ENCODE measurements around the gene ZNF710. TPM values are rescaled to one million over a fixed set of nuclear protein-coding genes. Genes with fewer than 3 reads are reported as not detected.

Gene ZNF710
- total and polyA plus RNA-seq, 2 of the 13 experiments (the other 11 are each of a cell fraction or from before 2014, with no cell fraction given), result 4.7 to 20.6 TPM

DNA sequence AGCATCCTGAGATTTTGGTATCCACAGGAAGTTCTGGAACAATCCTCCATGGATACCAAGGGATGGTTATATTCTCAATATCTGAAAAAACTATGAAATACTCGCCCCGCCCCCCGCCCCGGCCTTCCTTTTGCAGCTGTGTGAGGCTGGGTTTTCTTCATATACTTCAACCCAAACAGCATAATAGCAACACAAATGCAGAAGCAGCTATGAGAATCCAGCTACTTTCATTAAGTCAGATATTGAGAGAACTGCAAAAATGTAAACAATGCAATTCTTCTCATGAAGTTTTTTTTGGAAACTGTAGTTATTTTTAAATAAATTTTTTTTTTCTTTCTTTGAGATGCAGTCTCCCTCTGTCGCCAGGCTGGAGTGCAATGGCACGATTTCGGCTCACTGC, 112.0 kb downstream of the ZNF710 start (continued):
- TF ChIP-seq, protein P1, sequence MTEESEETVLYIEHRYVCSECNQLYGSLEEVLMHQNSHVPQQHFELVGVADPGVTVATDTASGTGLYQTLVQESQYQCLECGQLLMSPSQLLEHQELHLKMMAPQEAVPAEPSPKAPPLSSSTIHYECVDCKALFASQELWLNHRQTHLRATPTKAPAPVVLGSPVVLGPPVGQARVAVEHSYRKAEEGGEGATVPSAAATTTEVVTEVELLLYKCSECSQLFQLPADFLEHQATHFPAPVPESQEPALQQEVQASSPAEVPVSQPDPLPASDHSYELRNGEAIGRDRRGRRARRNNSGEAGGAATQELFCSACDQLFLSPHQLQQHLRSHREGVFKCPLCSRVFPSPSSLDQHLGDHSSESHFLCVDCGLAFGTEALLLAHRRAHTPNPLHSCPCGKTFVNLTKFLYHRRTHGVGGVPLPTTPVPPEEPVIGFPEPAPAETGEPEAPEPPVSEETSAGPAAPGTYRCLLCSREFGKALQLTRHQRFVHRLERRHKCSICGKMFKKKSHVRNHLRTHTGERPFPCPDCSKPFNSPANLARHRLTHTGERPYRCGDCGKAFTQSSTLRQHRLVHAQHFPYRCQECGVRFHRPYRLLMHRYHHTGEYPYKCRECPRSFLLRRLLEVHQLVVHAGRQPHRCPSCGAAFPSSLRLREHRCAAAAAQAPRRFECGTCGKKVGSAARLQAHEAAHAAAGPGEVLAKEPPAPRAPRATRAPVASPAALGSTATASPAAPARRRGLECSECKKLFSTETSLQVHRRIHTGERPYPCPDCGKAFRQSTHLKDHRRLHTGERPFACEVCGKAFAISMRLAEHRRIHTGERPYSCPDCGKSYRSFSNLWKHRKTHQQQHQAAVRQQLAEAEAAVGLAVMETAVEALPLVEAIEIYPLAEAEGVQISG (CRISPR knock-in tag; IDR thresholded peaks at IDR 0.05), result no peak
- TF ChIP-seq FIP1L1 (IDR thresholded peaks at IDR 0.05; ENCODE audit: borderline replicate concordance, insufficient read depth, low read depth, low read length) (no peak), CHD2 (IDR thresholded peaks at IDR 0.05; ENCODE audit: low read depth, low read length) (no peak), MAZ (IDR thresholded peaks at IDR 0.05; ENCODE audit: borderline replicate concordance, low read depth, low read length) (no peak), MAZ (CRISPR knock-in tag; IDR thresholded peaks at IDR 0.05; ENCODE audit: low read depth) (no peak), ZNF549 (CRISPR knock-in tag; IDR thresholded peaks at IDR 0.05) (no peak), ERF (CRISPR knock-in tag; IDR thresholded peaks at IDR 0.05) (no peak), SIN3B (IDR thresholded peaks at IDR 0.05; ENCODE audit: low read length) (no peak)
- TF ChIP-seq, protein P2, sequence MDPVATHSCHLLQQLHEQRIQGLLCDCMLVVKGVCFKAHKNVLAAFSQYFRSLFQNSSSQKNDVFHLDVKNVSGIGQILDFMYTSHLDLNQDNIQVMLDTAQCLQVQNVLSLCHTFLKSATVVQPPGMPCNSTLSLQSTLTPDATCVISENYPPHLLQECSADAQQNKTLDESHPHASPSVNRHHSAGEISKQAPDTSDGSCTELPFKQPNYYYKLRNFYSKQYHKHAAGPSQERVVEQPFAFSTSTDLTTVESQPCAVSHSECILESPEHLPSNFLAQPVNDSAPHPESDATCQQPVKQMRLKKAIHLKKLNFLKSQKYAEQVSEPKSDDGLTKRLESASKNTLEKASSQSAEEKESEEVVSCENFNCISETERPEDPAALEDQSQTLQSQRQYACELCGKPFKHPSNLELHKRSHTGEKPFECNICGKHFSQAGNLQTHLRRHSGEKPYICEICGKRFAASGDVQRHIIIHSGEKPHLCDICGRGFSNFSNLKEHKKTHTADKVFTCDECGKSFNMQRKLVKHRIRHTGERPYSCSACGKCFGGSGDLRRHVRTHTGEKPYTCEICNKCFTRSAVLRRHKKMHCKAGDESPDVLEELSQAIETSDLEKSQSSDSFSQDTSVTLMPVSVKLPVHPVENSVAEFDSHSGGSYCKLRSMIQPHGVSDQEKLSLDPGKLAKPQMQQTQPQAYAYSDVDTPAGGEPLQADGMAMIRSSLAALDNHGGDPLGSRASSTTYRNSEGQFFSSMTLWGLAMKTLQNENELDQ (CRISPR knock-in tag; IDR thresholded peaks at IDR 0.05; ENCODE audit: borderline replicate concordance), result no peak
- TF ChIP-seq, protein P3, sequence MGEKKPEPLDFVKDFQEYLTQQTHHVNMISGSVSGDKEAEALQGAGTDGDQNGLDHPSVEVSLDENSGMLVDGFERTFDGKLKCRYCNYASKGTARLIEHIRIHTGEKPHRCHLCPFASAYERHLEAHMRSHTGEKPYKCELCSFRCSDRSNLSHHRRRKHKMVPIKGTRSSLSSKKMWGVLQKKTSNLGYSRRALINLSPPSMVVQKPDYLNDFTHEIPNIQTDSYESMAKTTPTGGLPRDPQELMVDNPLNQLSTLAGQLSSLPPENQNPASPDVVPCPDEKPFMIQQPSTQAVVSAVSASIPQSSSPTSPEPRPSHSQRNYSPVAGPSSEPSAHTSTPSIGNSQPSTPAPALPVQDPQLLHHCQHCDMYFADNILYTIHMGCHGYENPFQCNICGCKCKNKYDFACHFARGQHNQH (CRISPR knock-in tag; IDR thresholded peaks at IDR 0.05), result no peak
- TF ChIP-seq, protein P4, sequence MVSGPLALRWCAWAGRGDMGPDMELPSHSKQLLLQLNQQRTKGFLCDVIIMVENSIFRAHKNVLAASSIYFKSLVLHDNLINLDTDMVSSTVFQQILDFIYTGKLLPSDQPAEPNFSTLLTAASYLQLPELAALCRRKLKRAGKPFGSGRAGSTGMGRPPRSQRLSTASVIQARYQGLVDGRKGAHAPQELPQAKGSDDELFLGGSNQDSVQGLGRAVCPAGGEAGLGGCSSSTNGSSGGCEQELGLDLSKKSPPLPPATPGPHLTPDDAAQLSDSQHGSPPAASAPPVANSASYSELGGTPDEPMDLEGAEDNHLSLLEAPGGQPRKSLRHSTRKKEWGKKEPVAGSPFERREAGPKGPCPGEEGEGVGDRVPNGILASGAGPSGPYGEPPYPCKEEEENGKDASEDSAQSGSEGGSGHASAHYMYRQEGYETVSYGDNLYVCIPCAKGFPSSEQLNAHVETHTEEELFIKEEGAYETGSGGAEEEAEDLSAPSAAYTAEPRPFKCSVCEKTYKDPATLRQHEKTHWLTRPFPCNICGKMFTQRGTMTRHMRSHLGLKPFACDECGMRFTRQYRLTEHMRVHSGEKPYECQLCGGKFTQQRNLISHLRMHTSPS (CRISPR knock-in tag; IDR thresholded peaks at IDR 0.05; ENCODE audit: low read depth), result no peak

All from HepG2 (cell line).